Neural progenitor cell (in vitro differentiated cells): ENCODE measurements around the gene ZNF710.

Experiments
- CTCF ChIP-seq: fragments of 200-600 bp; sonication (generic); IDR thresholded peaks from 2 replicates; pipeline ENCODE4 v1.5.1; 2017; ENCODE audit warnings: antibody characterized with exemption, mild to moderate bottlenecking
- EZH2 ChIP-seq: fragments of 200-600 bp; sonication (generic); IDR thresholded peaks from 2 replicates; pipeline ENCODE4 v1.6.1; 2017; ENCODE audit warnings: antibody characterized with exemption, mild to moderate bottlenecking, moderate library complexity

- TF ChIP-seq CTCF (no peak), EZH2 (no peak)
Measured at GRCh38 chr15:90004252-90004651, 3.1 kb downstream of the ZNF710 start.
